Measurements from ENCODE around the gene NOS1AP. TPM values are rescaled to one million over a fixed set of nuclear protein-coding genes. Genes with fewer than 3 reads are reported as not detected.

NOS1AP gene
- total RNA-seq, 1 experiment from 2014 or later: 14.7 TPM

GRCh38 chr1:162197041-162197531 lies 127.6 kb downstream of the NOS1AP start:
- ATAC-seq: no peak
- TF ChIP-seq NR2C2 (CRISPR knock-in tag; IDR thresholded peaks at IDR 0.05) (no peak), MLX (CRISPR knock-in tag; IDR thresholded peaks at IDR 0.05) (no peak), NR1H2 (CRISPR knock-in tag; IDR thresholded peaks at IDR 0.05) (no peak), TEAD4 (CRISPR knock-in tag; IDR thresholded peaks at IDR 0.05) (no peak), FOXP4 (CRISPR knock-in tag; IDR thresholded peaks at IDR 0.05) (no peak)
- H3K9me3 Mint-ChIP-seq: peaks cover 9% of the 10 kb centered on the region
- H3K4me1 Mint-ChIP-seq: peaks cover 43% of the 10 kb centered on the region
- peak overlapping the region; percentile 8 for H3K27ac Mint-ChIP-seq
- DNase-seq (ENCODE audit: low spot score): no peak
- CTCF ChIA-PET: no interaction called here
- H3K27me3 Mint-ChIP-seq (ENCODE audit: low read depth): no peaks in the 10 kb centered on the region
- peaks cover 3% of the 10 kb centered on the region; the same call in 1 of the 2 replicates for H3K36me3 Mint-ChIP-seq
- no peak overlapping the region for H3K4me3 Mint-ChIP-seq
- POLR2A ChIA-PET: interaction anchor here (0.8 kb wide), 1 partner anchor 8 kb away, joined by 3 read pairs; no protein-coding TSS in a partner anchor

- 0 out of 2 replicates have a peak, but pooled peaks have one; percentile 28 for TF ChIP-seq SP1 (CRISPR knock-in tag; conservative IDR thresholded peaks at IDR 0.05)
- TF ChIP-seq USF1 (CRISPR knock-in tag; IDR thresholded peaks at IDR 0.05): peak; percentile 36; the same call in 1 of the 2 replicates
- TF ChIP-seq ZNF263 (CRISPR knock-in tag; IDR thresholded peaks at IDR 0.05; ENCODE audit: low read depth): no peak
- TF ChIP-seq MAX (CRISPR knock-in tag; IDR thresholded peaks at IDR 0.05): 0 out of 2 replicates have a peak, but pooled peaks have one; percentile 34
- TF ChIP-seq HMGXB4 (CRISPR knock-in tag; IDR thresholded peaks at IDR 0.05): no peak
- no peak for TF ChIP-seq ARID4B (CRISPR knock-in tag; IDR thresholded peaks at IDR 0.05; ENCODE audit: borderline replicate concordance)
- no peak for TF ChIP-seq JUN (CRISPR knock-in tag; IDR thresholded peaks at IDR 0.05)
- no peak for TF ChIP-seq ATF6 (CRISPR knock-in tag; IDR thresholded peaks at IDR 0.05)
- TF ChIP-seq ZNF423 (CRISPR knock-in tag; IDR thresholded peaks at IDR 0.05): no peak
- TF ChIP-seq ZNF138 (CRISPR knock-in tag; conservative IDR thresholded peaks at IDR 0.05): no peak
- peak; percentile 89; the same call in 1 of the 2 replicates for TF ChIP-seq ZMAT4 (CRISPR knock-in tag; IDR thresholded peaks at IDR 0.05)
- H3K4me1 Mint-ChIP-seq: peaks cover 40% of the 10 kb centered on the region
- H3K27ac Mint-ChIP-seq: peak overlapping the region; percentile 23; the same call in 1 of the 2 replicates
- DNase-seq (ENCODE audit: low spot score): peak; percentile 31
- H3K27me3 Mint-ChIP-seq (ENCODE audit: low read depth): no peaks in the 10 kb centered on the region
- POLR2A ChIA-PET: no interaction called here
- H3K9me3 Mint-ChIP-seq: peaks cover 9% of the 10 kb centered on the region
- peaks cover 3% of the 10 kb centered on the region; the same call in 1 of the 2 replicates for H3K36me3 Mint-ChIP-seq
- CTCF ChIA-PET: no interaction called here
- peak overlapping the region; percentile 20; the same call in 1 of the 2 replicates for H3K4me3 Mint-ChIP-seq
- ATAC-seq: peak; percentile 77
Measured at GRCh38 chr1:162197615-162198421, 128.3 kb downstream of the NOS1AP start.

All from WTC11 (cell line).